T-helper 1 cell treated with Interleukin-12 subunit alpha and Interleukin-12 subunit beta and Interleukin-4 antibody, amounts not matched to agents 30 μg/mL and 1 μg/mL, for 36 hours (primary cell): ENCODE data around the gene LETM1.
A peak's percentile ranks its signal among the peaks of the same experiment; 100 is the strongest.

Experiments used
- H3K27ac Mint-ChIP-seq: one replicate; pipeline ENCODE4 v1.8.0; 2021; ENCODE audit warnings: mild to moderate bottlenecking, mixed read lengths
- H3K27me3 Mint-ChIP-seq: one replicate; pipeline ENCODE4 v1.8.0; 2021; ENCODE audit warnings: low read depth, mixed read lengths
- H3K36me3 Mint-ChIP-seq: one replicate; pipeline ENCODE4 v1.8.0; 2021; ENCODE audit warnings: low read depth, mixed read lengths
- H3K4me1 Mint-ChIP-seq: one replicate; pipeline ENCODE4 v1.8.0; 2021; ENCODE audit warnings: low read depth, mixed read lengths
- H3K4me3 Mint-ChIP-seq: one replicate; pipeline ENCODE4 v1.8.0; 2021; ENCODE audit warnings: mild to moderate bottlenecking, moderate library complexity, mixed read lengths
- H3K9me3 Mint-ChIP-seq: one replicate; pipeline ENCODE4 v1.8.0; 2021; ENCODE audit warnings: mixed read lengths

The LETM1 gene

GRCh38 chr4:1834047-1834775, 21.7 kb downstream of the LETM1 start:
- Mint-ChIP-seq H3K27me3 (no peaks in the 10 kb centered on the region), H3K4me1 (peaks cover 24% of the 10 kb centered on the region), H3K36me3 (peaks cover 34% of the 10 kb centered on the region), H3K9me3 (no peaks in the 10 kb centered on the region), H3K27ac (peak overlapping the region; percentile 38), H3K4me3 (no peak overlapping the region)

- Mint-ChIP-seq H3K36me3 (peaks cover 30% of the 10 kb centered on the region), H3K4me3 (no peak overlapping the region), H3K4me1 (peaks cover 21% of the 10 kb centered on the region), H3K9me3 (no peaks in the 10 kb centered on the region), H3K27me3 (no peaks in the 10 kb centered on the region), H3K27ac (peak overlapping the region; percentile 38)
Measured at GRCh38 chr4:1833307-1834046, 22.5 kb downstream of the LETM1 start.

GRCh38 chr4:1832690-1833089, 23.3 kb downstream of the LETM1 start:
- Mint-ChIP-seq H3K27ac (no peak overlapping the region), H3K4me3 (no peak overlapping the region), H3K9me3 (no peaks in the 10 kb centered on the region), H3K4me1 (peaks cover 21% of the 10 kb centered on the region), H3K27me3 (no peaks in the 10 kb centered on the region), H3K36me3 (peaks cover 30% of the 10 kb centered on the region)

- Mint-ChIP-seq H3K9me3 (no peaks in the 10 kb centered on the region), H3K4me1 (peaks cover 21% of the 10 kb centered on the region), H3K27ac (no peak overlapping the region), H3K27me3 (no peaks in the 10 kb centered on the region), H3K36me3 (peaks cover 32% of the 10 kb centered on the region), H3K4me3 (no peak overlapping the region)
Measured at GRCh38 chr4:1831331-1831730, 24.6 kb downstream of the LETM1 start.

GRCh38 chr4:1830642-1831228, 25.2 kb downstream of the LETM1 start:
- Mint-ChIP-seq H3K4me1 (peaks cover 21% of the 10 kb centered on the region), H3K9me3 (no peaks in the 10 kb centered on the region), H3K36me3 (peaks cover 29% of the 10 kb centered on the region), H3K27ac (no peak overlapping the region), H3K27me3 (no peaks in the 10 kb centered on the region), H3K4me3 (no peak overlapping the region)

GRCh38 chr4:1830234-1830633, 25.7 kb downstream of the LETM1 start:
- Mint-ChIP-seq H3K4me3 (no peak overlapping the region), H3K4me1 (peaks cover 21% of the 10 kb centered on the region), H3K9me3 (no peaks in the 10 kb centered on the region), H3K27ac (no peak overlapping the region), H3K36me3 (peaks cover 29% of the 10 kb centered on the region), H3K27me3 (no peaks in the 10 kb centered on the region)

- H3K27ac Mint-ChIP-seq, result no peak overlapping the region
- H3K27me3 Mint-ChIP-seq, result no peaks in the 10 kb centered on the region
- peaks cover 12% of the 10 kb centered on the region for H3K4me1 Mint-ChIP-seq
- no peaks in the 10 kb centered on the region for H3K9me3 Mint-ChIP-seq
- no peak overlapping the region for H3K4me3 Mint-ChIP-seq
- peaks cover 34% of the 10 kb centered on the region for H3K36me3 Mint-ChIP-seq
Measured at GRCh38 chr4:1826531-1827350, 29.2 kb downstream of the LETM1 start.

- H3K4me3 Mint-ChIP-seq, result no peak overlapping the region
- peaks cover 25% of the 10 kb centered on the region for H3K36me3 Mint-ChIP-seq
- no peaks in the 10 kb centered on the region for H3K9me3 Mint-ChIP-seq
- no peaks in the 10 kb centered on the region for H3K27me3 Mint-ChIP-seq
- peaks cover 4% of the 10 kb centered on the region for H3K4me1 Mint-ChIP-seq
- no peak overlapping the region for H3K27ac Mint-ChIP-seq
Measured at GRCh38 chr4:1825326-1825725, 30.6 kb downstream of the LETM1 start.

- Mint-ChIP-seq H3K9me3 (no peaks in the 10 kb centered on the region), H3K36me3 (peaks cover 25% of the 10 kb centered on the region), H3K4me1 (peaks cover under 1% of the 10 kb centered on the region), H3K27ac (no peak overlapping the region), H3K27me3 (no peaks in the 10 kb centered on the region), H3K4me3 (no peak overlapping the region)
Measured at GRCh38 chr4:1824746-1825145, 31.2 kb downstream of the LETM1 start.

GRCh38 chr4:1823545-1823932, 32.4 kb downstream of the LETM1 start:
- Mint-ChIP-seq H3K4me1 (no peaks in the 10 kb centered on the region), H3K36me3 (peaks cover 27% of the 10 kb centered on the region), H3K9me3 (no peaks in the 10 kb centered on the region), H3K27me3 (no peaks in the 10 kb centered on the region), H3K27ac (no peak overlapping the region), H3K4me3 (no peak overlapping the region)

- H3K9me3 Mint-ChIP-seq, result no peaks in the 10 kb centered on the region
- H3K27me3 Mint-ChIP-seq, result no peaks in the 10 kb centered on the region
- no peak overlapping the region for H3K4me3 Mint-ChIP-seq
- H3K27ac Mint-ChIP-seq, result no peak overlapping the region
- H3K36me3 Mint-ChIP-seq, result peaks cover 27% of the 10 kb centered on the region
- H3K4me1 Mint-ChIP-seq, result no peaks in the 10 kb centered on the region
Measured at GRCh38 chr4:1822568-1823544, 33.1 kb downstream of the LETM1 start.

GRCh38 chr4:1821679-1822567, 34.0 kb downstream of the LETM1 start:
- H3K4me3 Mint-ChIP-seq, result no peak overlapping the region
- H3K36me3 Mint-ChIP-seq, result peaks cover 26% of the 10 kb centered on the region
- H3K27me3 Mint-ChIP-seq, result no peaks in the 10 kb centered on the region
- H3K27ac Mint-ChIP-seq, result no peak overlapping the region
- H3K4me1 Mint-ChIP-seq, result no peaks in the 10 kb centered on the region
- H3K9me3 Mint-ChIP-seq, result no peaks in the 10 kb centered on the region

- H3K27ac Mint-ChIP-seq, result no peak overlapping the region
- H3K27me3 Mint-ChIP-seq, result no peaks in the 10 kb centered on the region
- H3K4me1 Mint-ChIP-seq, result no peaks in the 10 kb centered on the region
- H3K36me3 Mint-ChIP-seq, result peaks cover 30% of the 10 kb centered on the region
- no peaks in the 10 kb centered on the region for H3K9me3 Mint-ChIP-seq
- H3K4me3 Mint-ChIP-seq, result no peak overlapping the region
Measured at GRCh38 chr4:1819816-1820215, 36.1 kb downstream of the LETM1 start.
